Nephron progenitor cell (in vitro differentiated cells): ENCODE data around the gene HS6ST3.

ENCODE experiments used
- DNase-seq: peaks from one replicate; pipeline ENCODE4 v3.0.0; 2021
- H3K27ac Mint-ChIP-seq: 2 replicates; pipeline ENCODE4 v1.8.0; 2021; ENCODE audit warnings: mild to moderate bottlenecking, moderate library complexity, mixed read lengths
- H3K27me3 Mint-ChIP-seq: 2 replicates; pipeline ENCODE4 v1.8.0; 2021; ENCODE audit warnings: mild to moderate bottlenecking, low read depth, mixed read lengths; ENCODE audit not compliant: poor library complexity
- H3K36me3 Mint-ChIP-seq: 2 replicates; pipeline ENCODE4 v1.8.0; 2021; ENCODE audit warnings: low read depth, mixed read lengths
- H3K4me1 Mint-ChIP-seq: 2 replicates; pipeline ENCODE4 v1.8.0; 2021; ENCODE audit warnings: mixed read lengths
- H3K4me3 Mint-ChIP-seq: 2 replicates; pipeline ENCODE4 v1.8.0; 2021; ENCODE audit warnings: mild to moderate bottlenecking, moderate library complexity, mixed read lengths
- H3K9me3 Mint-ChIP-seq: 2 replicates; pipeline ENCODE4 v1.8.0; 2021; ENCODE audit warnings: mild to moderate bottlenecking, moderate library complexity, mixed read lengths
- CTCF ChIP-seq: fragments of 200-600 bp; sonication (generic); IDR thresholded peaks from 2 replicates; pipeline ENCODE4 v1.5.0; 2021; ENCODE audit warnings: antibody characterized with exemption

The HS6ST3 gene

DNA sequence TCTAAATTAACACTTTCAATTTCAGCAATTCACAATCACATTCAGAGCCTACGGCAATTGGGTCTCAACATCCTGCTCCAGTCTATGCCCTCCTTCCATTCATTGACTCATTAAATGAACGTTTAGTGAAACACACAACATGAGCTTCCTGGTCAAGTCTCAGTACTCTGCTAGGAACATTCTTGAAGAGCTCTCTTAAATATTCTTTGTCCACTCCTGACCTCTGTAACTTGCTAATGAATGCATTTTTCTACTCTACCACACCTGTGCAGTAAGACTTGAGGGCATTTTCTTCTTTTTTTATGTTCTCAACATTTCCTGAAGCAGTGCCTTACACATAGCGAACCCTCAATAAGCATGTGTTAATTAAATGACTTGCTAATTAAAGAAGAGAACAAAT lies 735.7 kb downstream of the HS6ST3 start:
- Mint-ChIP-seq H3K4me1 (no peaks in the 10 kb centered on the region), H3K4me3 (no peak overlapping the region), H3K9me3 (no peaks in the 10 kb centered on the region), H3K27me3 (peaks cover 5% of the 10 kb centered on the region), H3K27ac (no peak overlapping the region), H3K36me3 (no peaks in the 10 kb centered on the region)
- TF ChIP-seq CTCF, result no peak
- DNase-seq, result no peak

DNA sequence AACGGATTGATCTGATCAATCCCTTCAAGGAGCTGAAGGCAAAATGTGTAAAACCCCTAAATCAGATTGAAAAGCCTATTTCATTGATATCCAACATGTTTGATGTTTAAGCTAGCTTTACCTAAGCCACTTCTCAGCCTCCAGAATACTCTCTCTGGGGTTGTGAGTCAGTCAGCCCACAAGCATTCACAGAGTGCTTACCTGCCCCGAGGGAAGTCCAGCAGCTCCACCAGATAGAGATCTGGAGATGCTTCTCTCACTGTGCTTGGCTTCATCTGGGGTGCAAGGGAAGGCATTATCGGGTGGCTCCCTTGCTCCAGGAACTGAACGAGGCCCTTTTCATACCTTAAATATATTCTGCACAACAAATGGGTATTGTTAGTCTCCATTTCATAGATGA lies 744.7 kb downstream of the HS6ST3 start:
- Mint-ChIP-seq H3K36me3 (no peaks in the 10 kb centered on the region), H3K9me3 (no peaks in the 10 kb centered on the region), H3K4me3 (no peak overlapping the region), H3K4me1 (no peaks in the 10 kb centered on the region), H3K27ac (no peak overlapping the region), H3K27me3 (peaks cover 3% of the 10 kb centered on the region)
- DNase-seq, result no peak
- TF ChIP-seq CTCF, result no peak

- no peak for DNase-seq
- Mint-ChIP-seq H3K9me3 (no peaks in the 10 kb centered on the region), H3K36me3 (no peaks in the 10 kb centered on the region), H3K4me3 (no peak overlapping the region), H3K27me3 (peaks cover 7% of the 10 kb centered on the region), H3K4me1 (no peaks in the 10 kb centered on the region), H3K27ac (peak overlapping the region; percentile 55)
- TF ChIP-seq CTCF, result no peak
These were observed 745.6 kb downstream of the HS6ST3 start for GRCh38 chr13:96835546-96835945.

DNA sequence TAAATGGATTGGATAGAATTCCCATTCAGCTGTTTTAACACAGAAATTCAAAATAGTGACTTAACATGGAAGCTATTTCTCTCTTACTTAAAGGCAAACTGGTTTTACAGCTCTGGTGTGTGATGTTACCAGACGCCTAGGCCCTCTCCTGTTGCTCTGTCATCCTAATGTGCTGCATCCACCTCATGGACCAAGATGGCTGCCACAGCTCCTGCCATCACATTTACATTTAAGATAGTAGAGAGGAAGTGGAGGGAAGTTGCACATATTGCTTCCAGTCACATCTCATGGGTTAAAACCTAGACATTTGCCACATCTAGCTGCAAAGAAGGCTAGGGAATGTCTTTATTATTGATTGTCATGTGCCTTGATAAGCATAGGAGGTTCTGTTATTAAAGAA lies 746.8 kb downstream of the HS6ST3 start:
- no peak overlapping the region for H3K27ac Mint-ChIP-seq
- no peaks in the 10 kb centered on the region for H3K36me3 Mint-ChIP-seq
- no peak overlapping the region for H3K4me3 Mint-ChIP-seq
- DNase-seq, result no peak
- TF ChIP-seq CTCF, result no peak
- H3K4me1 Mint-ChIP-seq, result no peaks in the 10 kb centered on the region
- peaks cover 8% of the 10 kb centered on the region for H3K27me3 Mint-ChIP-seq
- no peaks in the 10 kb centered on the region for H3K9me3 Mint-ChIP-seq

GRCh38 chr13:96837809-96838208 lies 747.9 kb downstream of the HS6ST3 start:
- H3K4me3 Mint-ChIP-seq, result no peak overlapping the region
- no peak for TF ChIP-seq CTCF
- no peaks in the 10 kb centered on the region for H3K36me3 Mint-ChIP-seq
- H3K9me3 Mint-ChIP-seq, result no peaks in the 10 kb centered on the region
- H3K27me3 Mint-ChIP-seq, result peaks cover 8% of the 10 kb centered on the region
- H3K27ac Mint-ChIP-seq, result no peak overlapping the region
- DNase-seq, result no peak
- no peaks in the 10 kb centered on the region for H3K4me1 Mint-ChIP-seq

DNA sequence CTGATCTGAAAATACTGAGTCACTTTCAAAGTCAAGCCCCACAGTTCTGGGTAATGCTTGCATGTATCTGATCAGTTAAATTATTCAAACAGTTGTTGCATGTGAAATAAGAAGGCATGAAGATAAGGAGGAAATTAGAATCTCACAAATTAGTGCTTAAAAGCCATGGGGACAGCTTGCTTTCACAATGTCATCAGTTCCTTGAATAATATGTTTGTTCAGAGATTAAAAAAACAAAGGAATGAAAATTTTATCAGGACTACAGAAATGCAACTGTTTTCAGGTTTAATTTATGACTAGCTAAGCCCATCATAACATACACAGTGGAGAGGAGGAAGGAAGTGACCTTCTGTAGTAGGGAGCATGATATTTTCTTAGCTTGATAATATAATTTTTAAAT lies 754.3 kb downstream of the HS6ST3 start:
- H3K4me1 Mint-ChIP-seq, result no peaks in the 10 kb centered on the region
- H3K9me3 Mint-ChIP-seq, result no peaks in the 10 kb centered on the region
- no peaks in the 10 kb centered on the region for H3K36me3 Mint-ChIP-seq
- peaks cover 5% of the 10 kb centered on the region for H3K27me3 Mint-ChIP-seq
- no peak for DNase-seq
- no peak overlapping the region for H3K4me3 Mint-ChIP-seq
- no peak for TF ChIP-seq CTCF
- no peak overlapping the region for H3K27ac Mint-ChIP-seq
